ENCODE data around the gene LDLRAD3.

Gene LDLRAD3

GRCh38 chr11:36061471-36061870 lies 117.6 kb downstream of the LDLRAD3 start:
- H3K4me3 ChIP-seq (ENCODE audit: low read depth, low read length): no peak overlapping the region
- no peak for TF ChIP-seq CTCF (IDR thresholded peaks at IDR 0.05; ENCODE audit: low read depth, low read length)

GRCh38 chr11:36062796-36063365 lies 119.0 kb downstream of the LDLRAD3 start:
- H3K4me3 ChIP-seq (ENCODE audit: low read depth, low read length): no peak overlapping the region

DNA sequence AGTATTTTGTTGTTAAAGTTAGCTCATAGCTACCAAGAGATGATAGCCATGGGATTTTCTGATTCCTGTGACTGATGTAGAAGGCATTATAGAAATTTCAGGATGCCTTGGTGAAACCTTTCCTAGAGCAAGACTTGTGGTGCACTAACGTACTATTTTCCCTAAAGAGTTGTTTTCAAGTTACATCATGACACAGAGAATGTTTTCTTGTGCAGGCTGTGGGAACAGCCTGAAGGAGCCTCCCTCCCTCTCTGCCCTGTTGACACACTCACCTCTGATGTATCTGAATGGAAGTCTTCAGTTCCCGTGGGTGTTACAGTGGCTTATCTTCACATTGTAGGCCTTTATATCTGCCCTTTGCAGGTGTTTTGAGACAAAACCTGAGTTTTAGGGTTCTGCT lies 121.6 kb downstream of the LDLRAD3 start:
- no peak for TF ChIP-seq CTCF (IDR thresholded peaks at IDR 0.05; ENCODE audit: low read depth, low read length)
- no peak overlapping the region for H3K4me3 ChIP-seq (ENCODE audit: low read depth, low read length)

More at GRCh38 chr11:36062796-36063365, 119.0 kb downstream of the LDLRAD3 start:
- no peak for TF ChIP-seq CTCF (IDR thresholded peaks at IDR 0.05; ENCODE audit: low read depth, low read length)

- H3K4me3 ChIP-seq (ENCODE audit: low read depth, low read length): no peak overlapping the region
- TF ChIP-seq CTCF (IDR thresholded peaks at IDR 0.05; ENCODE audit: low read depth, low read length): no peak
Measured at GRCh38 chr11:36066891-36067290, 123.0 kb downstream of the LDLRAD3 start.

GRCh38 chr11:36069576-36070212 lies 125.8 kb downstream of the LDLRAD3 start:
- no peak for TF ChIP-seq CTCF (IDR thresholded peaks at IDR 0.05; ENCODE audit: low read depth, low read length)
- no peak overlapping the region for H3K4me3 ChIP-seq (ENCODE audit: low read depth, low read length)

DNA sequence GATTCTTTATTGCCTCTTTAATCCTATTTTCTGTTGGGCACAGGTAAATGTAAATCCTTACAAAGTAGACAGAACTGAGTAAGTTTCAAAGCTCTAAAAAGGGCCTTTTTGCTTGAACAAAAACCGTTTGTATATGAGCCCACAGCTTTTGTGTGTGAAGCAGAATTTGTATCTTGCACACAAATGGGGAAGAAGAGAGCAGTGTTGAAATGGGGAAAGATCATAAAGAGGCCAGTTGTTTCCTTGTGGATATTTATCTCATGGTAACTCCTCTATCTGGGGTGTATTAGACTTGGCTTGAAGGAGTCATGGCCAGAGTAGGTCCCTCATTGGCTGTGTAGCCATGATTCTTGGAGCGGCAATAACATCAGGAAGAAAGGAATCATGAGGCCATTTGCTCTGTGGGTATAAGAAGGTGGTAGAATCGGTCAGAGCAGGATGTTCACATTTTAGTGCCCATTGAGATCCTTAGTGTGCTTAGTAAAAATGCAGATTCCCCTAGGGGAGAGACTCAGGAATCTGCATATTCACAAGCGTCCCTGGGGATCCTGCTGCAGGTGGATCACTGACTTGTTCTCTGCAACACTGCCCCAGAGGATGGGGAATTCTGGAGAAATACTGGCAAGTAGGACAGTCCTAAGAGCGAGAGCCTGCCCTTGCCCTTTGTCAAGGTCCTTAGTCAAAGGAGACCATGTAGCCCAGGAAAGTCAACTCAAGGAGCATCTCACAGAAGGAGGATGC lies 126.5 kb downstream of the LDLRAD3 start:
- no peak overlapping the region for H3K4me3 ChIP-seq (ENCODE audit: low read depth, low read length)
- TF ChIP-seq CTCF (IDR thresholded peaks at IDR 0.05; ENCODE audit: low read depth, low read length): no peak

- no peak overlapping the region for H3K4me3 ChIP-seq (ENCODE audit: low read depth, low read length)
- no peak for TF ChIP-seq CTCF (IDR thresholded peaks at IDR 0.05; ENCODE audit: low read depth, low read length)
Measured at GRCh38 chr11:36070954-36071330, 127.1 kb downstream of the LDLRAD3 start.

Measured in WI38 (cell line).